ENCODE results near the gene TMEM184B.

GRCh38 chr22:38191731-38192474 is 80.9 kb downstream of the TMEM184B start:
- TF ChIP-seq CTCF (IDR thresholded peaks at IDR 0.05; ENCODE audit: control extremely low read depth in 1 of 3, insufficient read depth in 1 of 3, low read depth in 1 of 3, low read length in 3 of 3) (no peak), EP300 (IDR thresholded peaks at IDR 0.05; ENCODE audit: borderline replicate concordance in 1 of 2, low read depth in 2 of 2, low read length in 2 of 2) (no peak), HDAC6 (IDR thresholded peaks at IDR 0.05; ENCODE audit: low read depth, low read length) (no peak), MAFK (IDR thresholded peaks at IDR 0.05; ENCODE audit: low read depth, low read length) (no peak), CEBPB (IDR thresholded peaks at IDR 0.05; ENCODE audit: low read depth, low read length) (no peak), SRF (IDR thresholded peaks at IDR 0.05; ENCODE audit: low read depth, low read length) (no peak), TAF1 (IDR thresholded peaks at IDR 0.05; ENCODE audit: low read depth, low read length) (no peak), POLR2A (IDR thresholded peaks at IDR 0.05; ENCODE audit: control extremely low read depth in 1 of 2, low read depth in 2 of 2, low read length in 2 of 2) (no peak)
